ENCODE data around the gene FASTK. TPM values are rescaled to one million over a fixed set of nuclear protein-coding genes. Genes with fewer than 3 reads are reported as not detected.
"Not testable (repeated sequence)": the region's sequence is repeated elsewhere in the genome, so short reads cannot be mapped to it uniquely, and the experiment has no call there.

Gene FASTK
- total RNA-seq, 1 experiment from 2014 or later = 104 TPM

DNA sequence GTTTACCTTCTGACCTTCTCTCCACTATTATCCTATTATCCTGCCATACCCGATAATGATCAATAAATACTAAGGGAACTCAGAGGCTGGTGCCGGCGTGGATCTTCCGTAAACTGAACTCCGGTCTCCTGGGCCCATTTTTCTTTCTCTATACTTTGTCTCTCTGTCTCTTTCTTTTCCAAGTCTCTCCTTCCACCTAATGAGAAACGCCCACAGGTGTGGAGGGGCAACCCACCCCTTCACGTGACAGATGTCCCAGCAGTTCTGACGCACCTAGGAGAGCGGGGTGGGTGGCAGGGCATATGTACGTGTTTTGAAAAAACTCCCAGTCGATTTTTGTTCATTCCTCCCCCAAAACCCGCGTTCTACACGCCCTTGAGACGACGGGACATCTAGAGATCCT, 52.9 kb downstream of the FASTK start:
- not testable (repeated sequence) for DNase-seq (ENCODE audit: low read depth in 1 of 2, low spot score in 2 of 2); H3K9me3 ChIP-seq (replicated peaks); H3K27me3 ChIP-seq (replicated peaks); H3K36me3 ChIP-seq
- peaks cover 19% of the 10 kb centered on the region for H3K4me1 ChIP-seq (replicated peaks)
- H3K27ac ChIP-seq = peak overlapping the region; percentile 69
- H3K4me3 ChIP-seq = peak overlapping the region; percentile 72

DNA sequence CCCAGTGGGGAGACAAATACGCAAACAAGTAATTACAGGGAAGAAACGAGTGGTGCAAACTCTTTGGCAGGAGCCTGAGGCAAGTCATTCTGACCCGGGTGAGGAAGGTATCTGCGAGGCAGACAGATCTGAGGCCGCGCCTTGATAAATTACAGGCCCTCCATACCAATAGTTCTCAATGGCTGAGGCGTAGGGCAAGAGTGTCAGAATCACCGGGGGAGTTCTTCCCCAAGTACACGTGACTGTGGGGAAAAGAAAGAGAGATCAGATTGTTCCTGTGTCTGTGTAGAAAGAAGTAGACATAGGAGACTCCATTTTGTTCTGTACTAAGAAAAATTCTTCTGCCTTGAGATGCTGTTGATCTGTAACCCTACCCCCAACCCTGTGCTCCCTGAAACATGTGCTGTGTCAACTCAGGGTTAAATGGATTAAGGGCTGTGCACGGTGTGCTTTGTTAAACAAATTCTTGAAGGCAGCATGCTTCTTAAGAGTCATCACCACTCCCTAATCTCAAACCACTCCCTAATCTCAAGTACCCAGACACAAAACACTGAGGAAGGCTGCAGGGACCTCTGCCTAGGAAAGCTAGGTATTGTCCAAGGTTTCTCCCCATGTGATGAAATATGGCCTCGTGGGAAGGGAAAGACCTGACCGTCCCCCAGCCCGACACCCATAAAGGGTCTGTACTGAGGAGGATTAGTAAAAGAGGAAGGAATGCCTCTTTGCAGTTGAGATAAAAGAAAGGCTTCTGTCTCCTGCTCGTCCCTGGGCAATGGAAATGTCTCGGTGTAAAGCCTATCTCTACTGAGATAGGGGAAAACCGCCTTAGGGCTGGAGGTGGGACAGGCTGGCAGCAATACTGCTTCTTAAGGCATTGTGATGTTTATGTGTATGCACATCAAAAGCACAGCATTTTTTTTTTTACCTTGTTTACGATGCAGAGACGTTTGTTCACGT, 53.6 kb downstream of the FASTK start:
- DNase-seq (ENCODE audit: low read depth in 1 of 2, low spot score in 2 of 2); H3K36me3 ChIP-seq; H3K27me3 ChIP-seq (replicated peaks); H3K4me3 ChIP-seq; H3K9me3 ChIP-seq (replicated peaks); H3K27ac ChIP-seq: not testable (repeated sequence)
- H3K4me1 ChIP-seq (replicated peaks) = peaks cover 19% of the 10 kb centered on the region

Other genes with a start within 250 kb of the FASTK start
- not detected in 2 replicates for gene AOC1, start 228.3 kb downstream of the FASTK start, total RNA-seq (2014; rRNA removed; shearing (Covaris generic))
- not detected in 2 replicates for gene KCNH2, start 102.5 kb downstream of the FASTK start, total RNA-seq (2014; rRNA removed; shearing (Covaris generic))
- gene NOS3, start 89.8 kb downstream of the FASTK start, total RNA-seq (2014; rRNA removed; shearing (Covaris generic)) = not detected in 2 replicates
- not detected in 2 replicates for gene ATG9B, start 56.3 kb downstream of the FASTK start, total RNA-seq (2014; rRNA removed; shearing (Covaris generic))
- gene ABCB8, start 52.4 kb downstream of the FASTK start, total RNA-seq (2014; rRNA removed; shearing (Covaris generic)) = 24.6 and 38.2 TPM in 2 replicates
- not detected in 2 replicates for gene ASIC3, start 32.3 kb downstream of the FASTK start, total RNA-seq (2014; rRNA removed; shearing (Covaris generic))
- 23.7 and 29.3 TPM in 2 replicates for gene CDK5, start 22.9 kb downstream of the FASTK start, total RNA-seq (2014; rRNA removed; shearing (Covaris generic))
- 95.5 and 100 TPM in 2 replicates for gene SLC4A2, start 21.2 kb downstream of the FASTK start, total RNA-seq (2014; rRNA removed; shearing (Covaris generic))
- gene TMUB1, start 2.7 kb upstream of the FASTK start, total RNA-seq (2014; rRNA removed; shearing (Covaris generic)) = 32.5 and 34.5 TPM in 2 replicates
- gene AGAP3, start 5.7 kb upstream of the FASTK start, total RNA-seq (2014; rRNA removed; shearing (Covaris generic)) = 19.9 and 36.6 TPM in 2 replicates
- gene GBX1, start 86.9 kb upstream of the FASTK start, total RNA-seq (2014; rRNA removed; shearing (Covaris generic)) = not detected in 2 replicates
- not detected in 2 replicates for gene ASB10, start 106.4 kb upstream of the FASTK start, total RNA-seq (2014; rRNA removed; shearing (Covaris generic))
- not detected in 2 replicates for gene H2BK1, start 129.7 kb upstream of the FASTK start, total RNA-seq (2014; rRNA removed; shearing (Covaris generic))
- gene ABCF2, start 146.4 kb upstream of the FASTK start, total RNA-seq (2014; rRNA removed; shearing (Covaris generic)) = 52.0 and 72.6 TPM in 2 replicates
- gene CHPF2, start 151.7 kb upstream of the FASTK start, total RNA-seq (2014; rRNA removed; shearing (Covaris generic)) = 50.1 and 68.1 TPM in 2 replicates
- 20.9 and 22.6 TPM in 2 replicates for gene SMARCD3, start 167.9 kb upstream of the FASTK start, total RNA-seq (2014; rRNA removed; shearing (Covaris generic))